Body of pancreas (tissue), 4 donors: ENCODE data around the gene MYO1B. TPM values are rescaled to one million over a fixed set of nuclear protein-coding genes. Genes with fewer than 3 reads are reported as not detected.

Source experiments
- ATAC-seq: fragments of 150-250 bp; one replicate; pipeline ENCODE4 v1.9.1; 2016
- DNase-seq, 4 donors: peaks; one replicate each; pipeline ENCODE4 v3.0.0-alpha.2; 2019
- H3K27ac ChIP-seq, 4 donors: fragments of 200-600 bp; sonication (generic); 1 replicate in 3 of 4; 2 replicates in 1 of 4; pipeline versions ENCODE4 v1.5.1 to v1.6.1; 2016 to 2019; ENCODE audit warnings: mild to moderate bottlenecking in 1 of 4, mixed read lengths in 1 of 4, moderate library complexity in 1 of 4
- H3K27me3 ChIP-seq, 2 donors: fragments of 200-600 bp; sonication (generic); one replicate each; pipeline ENCODE4 v1.6.0; 2016; ENCODE audit warnings: mild to moderate bottlenecking in 1 of 2
- H3K36me3 ChIP-seq, 2 donors: fragments of 200-600 bp; sonication (generic); replicated peaks in 1 of 2; 2 replicates each; pipeline ENCODE4 v1.5.1; 2016; ENCODE audit warnings: low read depth in 2 of 2; ENCODE audit not compliant: insufficient read depth in 1 of 2
- H3K4me1 ChIP-seq: fragments of 200-600 bp; sonication (generic); one replicate; pipeline ENCODE4 v1.6.0; 2016
- H3K4me3 ChIP-seq, 2 donors: fragments of 200-600 bp; sonication (generic); 1 replicate in 1 of 2; 2 replicates in 1 of 2; pipeline ENCODE4 v1.5.1; 2016 to 2019
- H3K9me3 ChIP-seq, 3 donors: fragments of 200-600 bp; sonication (generic); 1 replicate in 2 of 3; 2 replicates in 1 of 3; pipeline ENCODE4 v1.5.1; 2016
- POLR2A ChIP-seq, 3 donors: fragments of 450-650 bp; IDR thresholded peaks; one replicate each; pipeline ENCODE4 v1.6.1; 2016; ENCODE audit warnings: antibody characterized with exemption in 3 of 3, mild to moderate bottlenecking in 2 of 3
- WGBS, 2 donors: methylation state at CpG; one replicate each; pipeline ENCODE4 v1.1.5; 2017; 5-methylcytosine and 5-hydroxymethylcytosine counted together
- intact Hi-C: fragments of 100-400 bp; cut with DNase I; formaldehyde crosslinking; loops from one replicate; pipeline ENCODE4 v1.15.1; 2023
- total RNA-seq, 2 donors: library from RNA; depleted of rRNA; stranded (reverse); fragments of >200 nt; gene quantifications; one replicate each; pipeline ENCODE4 v1.1.0, GENCODE V29; 2016
- TF ChIP-seq, protein P1 (sequence below), 7 experiments: fragments of 450-650 bp in 4 of 7; fragments of 200-600 bp in 3 of 7; sonication (generic) in 3 of 7; IDR thresholded peaks; one replicate each; pipeline ENCODE4 v1.5.1; 2016 to 2019; ENCODE audit warnings: antibody characterized with exemption in 7 of 7

Gene MYO1B
- total RNA-seq, 2 donors from 2014 or later = 68.0 to 77.8 TPM

DNA sequence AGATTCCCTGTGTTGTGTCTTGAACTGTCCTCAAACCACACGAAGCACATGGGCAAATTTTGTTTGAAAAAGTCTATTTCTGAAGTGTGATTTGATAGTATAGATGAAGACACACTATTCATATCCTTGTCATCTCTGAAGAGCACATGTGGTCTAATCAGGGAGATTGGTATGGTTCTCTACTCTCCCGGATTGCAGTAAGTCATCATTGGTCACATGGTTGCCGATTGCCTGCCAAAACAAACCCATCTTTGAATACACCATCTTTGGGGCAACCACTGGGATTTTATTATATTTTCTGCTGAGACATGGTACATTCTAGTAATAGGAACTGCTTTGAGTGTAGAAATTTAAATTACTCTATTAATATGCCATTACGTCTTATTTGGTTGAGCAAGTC lies 186.9 kb downstream of the MYO1B start:
- DNase-seq (no peak), ATAC-seq (no peak)
- Histone ChIP-seq H3K9me3 (no peaks in the 10 kb centered on the region), H3K36me3 (no peaks in the 10 kb centered on the region), H3K27me3 (no peaks in the 10 kb centered on the region), H3K4me3 (no peak overlapping the region), H3K4me1 (no peaks in the 10 kb centered on the region), H3K27ac (no peak overlapping the region)
- TF ChIP-seq POLR2A (IDR thresholded peaks at IDR 0.05) = no peak
- TF ChIP-seq, protein P1, sequence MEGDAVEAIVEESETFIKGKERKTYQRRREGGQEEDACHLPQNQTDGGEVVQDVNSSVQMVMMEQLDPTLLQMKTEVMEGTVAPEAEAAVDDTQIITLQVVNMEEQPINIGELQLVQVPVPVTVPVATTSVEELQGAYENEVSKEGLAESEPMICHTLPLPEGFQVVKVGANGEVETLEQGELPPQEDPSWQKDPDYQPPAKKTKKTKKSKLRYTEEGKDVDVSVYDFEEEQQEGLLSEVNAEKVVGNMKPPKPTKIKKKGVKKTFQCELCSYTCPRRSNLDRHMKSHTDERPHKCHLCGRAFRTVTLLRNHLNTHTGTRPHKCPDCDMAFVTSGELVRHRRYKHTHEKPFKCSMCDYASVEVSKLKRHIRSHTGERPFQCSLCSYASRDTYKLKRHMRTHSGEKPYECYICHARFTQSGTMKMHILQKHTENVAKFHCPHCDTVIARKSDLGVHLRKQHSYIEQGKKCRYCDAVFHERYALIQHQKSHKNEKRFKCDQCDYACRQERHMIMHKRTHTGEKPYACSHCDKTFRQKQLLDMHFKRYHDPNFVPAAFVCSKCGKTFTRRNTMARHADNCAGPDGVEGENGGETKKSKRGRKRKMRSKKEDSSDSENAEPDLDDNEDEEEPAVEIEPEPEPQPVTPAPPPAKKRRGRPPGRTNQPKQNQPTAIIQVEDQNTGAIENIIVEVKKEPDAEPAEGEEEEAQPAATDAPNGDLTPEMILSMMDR (IDR thresholded peaks at IDR 0.05) = no peak
- intact Hi-C loops = no loop called here
- 79 to 85% methylated on average over 4 of the region's 4 CpGs for WGBS, 2 donors

DNA sequence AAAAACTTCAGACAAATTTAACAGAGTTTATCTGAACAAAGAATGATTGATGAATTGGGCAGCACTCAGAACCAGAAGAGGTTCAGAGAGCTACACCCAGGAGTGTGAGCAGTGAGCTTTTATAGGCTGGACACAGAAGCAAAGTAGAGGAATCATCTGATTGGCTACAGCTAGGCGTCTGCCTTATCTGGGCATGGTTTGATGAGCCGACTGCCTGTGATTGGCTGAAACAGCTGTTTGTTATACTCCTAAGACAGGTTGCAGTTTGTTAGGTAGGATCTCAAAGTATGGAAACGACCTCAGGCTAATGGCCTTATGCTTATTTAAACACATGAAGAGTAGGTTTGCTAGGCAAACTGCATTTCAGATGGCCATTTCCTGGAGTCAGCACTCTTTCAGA lies 188.9 kb downstream of the MYO1B start:
- peak in 1 of 4 donors; percentile 34 for DNase-seq
- Histone ChIP-seq H3K4me1 (no peaks in the 10 kb centered on the region), H3K4me3 (no peak overlapping the region), H3K36me3 (no peaks in the 10 kb centered on the region), H3K27me3 (no peaks in the 10 kb centered on the region), H3K9me3 (no peaks in the 10 kb centered on the region), H3K27ac (no peak overlapping the region)
- TF ChIP-seq, protein P1 (IDR thresholded peaks at IDR 0.05) = no peak
- TF ChIP-seq POLR2A (IDR thresholded peaks at IDR 0.05) = no peak
- WGBS, 2 donors = 68 to 73% methylated on average over 3 of the region's 3 CpGs
- intact Hi-C loops = no loop called here
- peak; percentile 79 for ATAC-seq

DNA sequence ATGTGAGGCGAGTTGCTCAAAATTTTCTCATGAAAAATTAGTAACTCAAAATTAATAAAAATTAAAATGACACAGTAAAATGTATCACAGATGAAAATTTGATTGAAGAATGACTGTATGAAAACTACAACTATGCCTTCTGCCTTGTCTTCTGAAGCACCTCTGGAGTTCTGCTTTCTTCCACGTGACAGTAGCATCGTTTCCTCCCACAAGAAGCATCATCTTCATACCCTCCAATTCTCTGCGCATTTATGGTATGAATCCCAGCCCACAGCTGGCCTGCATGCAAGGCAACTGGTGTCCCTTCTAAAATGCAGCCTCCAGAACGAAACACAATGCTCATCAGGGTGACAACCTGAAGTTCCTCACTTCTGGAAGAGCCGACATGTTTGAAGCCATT lies 189.9 kb downstream of the MYO1B start:
- Histone ChIP-seq H3K4me1 (peaks cover 8% of the 10 kb centered on the region), H3K4me3 (no peak overlapping the region), H3K9me3 (no peaks in the 10 kb centered on the region), H3K36me3 (no peaks in the 10 kb centered on the region), H3K27ac (no peak overlapping the region), H3K27me3 (no peaks in the 10 kb centered on the region)
- no peak for TF ChIP-seq POLR2A (IDR thresholded peaks at IDR 0.05)
- TF ChIP-seq, protein P1 (IDR thresholded peaks at IDR 0.05) = no peak
- ATAC-seq (no peak), DNase-seq (no peak)
- 86 to 92% methylated on average over 6 of the region's 6 CpGs for WGBS, 2 donors
- intact Hi-C loops = no loop called here

DNA sequence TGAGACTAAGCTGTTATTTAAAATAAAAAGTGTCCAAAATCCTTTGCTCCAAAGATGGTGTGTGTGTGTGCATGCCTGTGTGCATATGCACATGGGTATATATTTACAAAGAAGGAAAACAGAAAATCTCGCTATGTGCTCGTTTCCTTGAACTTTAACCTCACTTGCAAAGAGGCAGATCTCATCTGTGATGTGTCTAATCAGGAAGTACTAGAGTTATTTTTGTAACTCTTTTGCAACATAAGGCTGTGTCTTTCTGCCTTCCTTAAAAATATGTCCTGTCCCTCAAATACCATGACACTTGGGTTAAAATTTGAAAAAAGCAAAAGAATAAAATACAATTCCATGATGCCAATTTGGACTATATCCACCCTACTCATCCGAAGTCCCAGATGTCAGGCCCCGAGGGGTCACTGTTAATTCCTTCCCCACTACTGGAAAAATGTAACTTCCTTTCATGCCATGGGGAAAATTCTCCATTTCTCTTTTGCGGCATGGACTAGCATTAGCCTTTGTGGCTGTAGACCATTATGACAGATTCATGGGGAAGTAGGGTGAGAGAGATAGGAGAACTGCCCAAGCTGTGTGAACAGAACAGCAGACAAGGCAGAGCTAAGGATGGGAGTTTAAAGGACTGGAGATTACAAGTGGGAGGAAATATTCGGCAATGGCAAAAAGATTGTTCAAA lies 191.3 kb downstream of the MYO1B start:
- Histone ChIP-seq H3K4me3 (no peak overlapping the region), H3K9me3 (no peaks in the 10 kb centered on the region), H3K27me3 (no peaks in the 10 kb centered on the region), H3K27ac (peak overlapping the region in 1 of 4 donors; percentile 43), H3K4me1 (peaks cover 15% of the 10 kb centered on the region), H3K36me3 (no peaks in the 10 kb centered on the region)
- TF ChIP-seq POLR2A (IDR thresholded peaks at IDR 0.05) = no peak
- TF ChIP-seq, protein P1 (IDR thresholded peaks at IDR 0.05) = no peak
- no peak for DNase-seq
- no peak for ATAC-seq
- intact Hi-C loops = no loop called here
- 51 to 52% methylated on average over 6 of the region's 6 CpGs for WGBS, 2 donors

DNA sequence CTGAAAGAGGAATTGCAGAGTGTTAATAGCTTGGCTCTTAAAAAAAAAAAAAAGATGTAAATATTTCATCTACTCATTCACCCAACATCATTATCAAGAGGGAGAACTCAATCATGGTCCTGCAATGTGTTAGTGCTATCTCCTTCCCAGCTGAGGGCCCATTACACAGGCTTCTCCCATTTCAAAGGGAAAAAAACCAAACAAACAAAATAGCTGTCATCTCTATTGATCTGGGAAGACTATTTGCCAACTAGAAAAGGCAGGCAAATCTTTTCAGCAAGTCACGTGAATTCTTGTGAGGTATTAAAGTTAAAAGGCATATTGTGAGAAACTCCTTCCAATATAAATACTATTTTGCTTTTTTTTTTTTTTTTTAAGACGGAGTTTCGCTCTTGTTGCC lies 194.3 kb downstream of the MYO1B start:
- Histone ChIP-seq H3K27ac (no peak overlapping the region), H3K27me3 (no peaks in the 10 kb centered on the region), H3K36me3 (no peaks in the 10 kb centered on the region), H3K9me3 (no peaks in the 10 kb centered on the region), H3K4me3 (no peak overlapping the region), H3K4me1 (peaks cover 21% of the 10 kb centered on the region)
- 24 to 44% methylated on average over 3 of the region's 3 CpGs for WGBS, 2 donors
- ATAC-seq (peak; percentile 36), DNase-seq (no peak)
- intact Hi-C loops = no loop called here
- no peak for TF ChIP-seq POLR2A (IDR thresholded peaks at IDR 0.05)
- TF ChIP-seq, protein P1 (IDR thresholded peaks at IDR 0.05) = no peak
